ENCODE measurements around the gene RHCE. TPM values are rescaled to one million over a fixed set of nuclear protein-coding genes. Genes with fewer than 3 reads are reported as not detected.
"Not testable (repeated sequence)": the region's sequence is repeated elsewhere in the genome, so short reads cannot be mapped to it uniquely, and the experiment has no call there.

The RHCE gene
- total and polyA plus RNA-seq, 5 donors from 2014 or later: 0.16 to 0.45 (median 0.31) TPM; not detected in 1

GRCh38 chr1:25369241-25369640 lies 51.4 kb downstream of the RHCE start:
- Mint-ChIP-seq H3K4me3 (no peak overlapping the region), H3K36me3 (no peaks in the 10 kb centered on the region), H3K27me3 (no peaks in the 10 kb centered on the region), H3K9me3 (peaks cover 0 to 2% (median 0%) of the 10 kb centered on the region in 7 donors), H3K27ac (no peak overlapping the region), H3K4me1 (no peaks in the 10 kb centered on the region)
- no peaks in the 10 kb centered on the region for H3K4me1 ChIP-seq (ENCODE audit: control insufficient read depth, insufficient read depth, low read length, poor library complexity, severe bottlenecking)
- no peak overlapping the region for H3K27ac ChIP-seq (ENCODE audit: insufficient read depth, low read length, poor library complexity, severe bottlenecking)
- H3K9me3 ChIP-seq (ENCODE audit: control insufficient read depth in 2 of 2, low read length in 2 of 2): no peaks in the 10 kb centered on the region
- H3K27me3 ChIP-seq (ENCODE audit: control insufficient read depth, insufficient read depth, low read length): no peaks in the 10 kb centered on the region
- DNase-seq: no peak
- H3K4me3 ChIP-seq (ENCODE audit: low read depth, low read length): no peak overlapping the region
- H3K36me3 ChIP-seq (ENCODE audit: control insufficient read depth, insufficient read depth, low read length): no peaks in the 10 kb centered on the region
- no peak for ATAC-seq (ENCODE audit: low read depth in 2 of 2)

- H3K4me1 ChIP-seq (ENCODE audit: control insufficient read depth, insufficient read depth, low read length, poor library complexity, severe bottlenecking); H3K4me3 ChIP-seq (ENCODE audit: low read depth, low read length); H3K9me3 Mint-ChIP-seq; H3K9me3 ChIP-seq (ENCODE audit: control insufficient read depth in 2 of 2, low read length in 2 of 2); H3K27me3 Mint-ChIP-seq; DNase-seq; H3K27ac ChIP-seq (ENCODE audit: insufficient read depth, low read length, poor library complexity, severe bottlenecking); H3K27ac Mint-ChIP-seq; H3K4me3 Mint-ChIP-seq; H3K4me1 Mint-ChIP-seq; H3K27me3 ChIP-seq (ENCODE audit: control insufficient read depth, insufficient read depth, low read length): not testable (repeated sequence)
- peak; percentile 83 to 94 for ATAC-seq (ENCODE audit: low read depth in 2 of 2)
- peaks cover 16% of the 10 kb centered on the region for H3K36me3 Mint-ChIP-seq
- peaks cover 34% of the 10 kb centered on the region for H3K36me3 ChIP-seq (ENCODE audit: control insufficient read depth, insufficient read depth, low read length)
Measured at GRCh38 chr1:25362634-25363559, 57.7 kb downstream of the RHCE start.

- H3K4me3 ChIP-seq (ENCODE audit: low read depth, low read length): no peak overlapping the region
- peaks cover 0 to 13% (median 9%) of the 10 kb centered on the region in 4 donors for H3K4me1 Mint-ChIP-seq
- H3K27ac ChIP-seq (ENCODE audit: insufficient read depth, low read length, poor library complexity, severe bottlenecking): no peak overlapping the region
- H3K4me1 ChIP-seq (ENCODE audit: control insufficient read depth, insufficient read depth, low read length, poor library complexity, severe bottlenecking): no peaks in the 10 kb centered on the region
- DNase-seq (no peak), ATAC-seq (ENCODE audit: low read depth in 2 of 2) (no peak)
- H3K27me3 ChIP-seq (ENCODE audit: control insufficient read depth, insufficient read depth, low read length): no peaks in the 10 kb centered on the region
- H3K4me3 Mint-ChIP-seq: no peak overlapping the region
- peaks cover 37% of the 10 kb centered on the region for H3K36me3 ChIP-seq (ENCODE audit: control insufficient read depth, insufficient read depth, low read length)
- H3K27ac Mint-ChIP-seq: peak overlapping the region in 2 of 3 donors; percentile 29 to 46
- no peaks in the 10 kb centered on the region for H3K9me3 Mint-ChIP-seq
- peaks cover 20% of the 10 kb centered on the region for H3K36me3 Mint-ChIP-seq
- H3K9me3 ChIP-seq (ENCODE audit: control insufficient read depth in 2 of 2, low read length in 2 of 2): no peaks in the 10 kb centered on the region
- H3K27me3 Mint-ChIP-seq: no peaks in the 10 kb centered on the region
Measured at GRCh38 chr1:25361901-25362300, 58.7 kb downstream of the RHCE start.

GRCh38 chr1:25360596-25361581 lies 59.7 kb downstream of the RHCE start:
- Histone ChIP-seq H3K36me3 (ENCODE audit: control insufficient read depth, insufficient read depth, low read length) (peaks cover 42% of the 10 kb centered on the region), H3K4me1 (ENCODE audit: control insufficient read depth, insufficient read depth, low read length, poor library complexity, severe bottlenecking) (peaks cover 8% of the 10 kb centered on the region), H3K27ac (ENCODE audit: insufficient read depth, low read length, poor library complexity, severe bottlenecking) (no peak overlapping the region), H3K9me3 (ENCODE audit: control insufficient read depth in 2 of 2, low read length in 2 of 2) (no peaks in the 10 kb centered on the region), H3K4me3 (ENCODE audit: low read depth, low read length) (no peak overlapping the region), H3K27me3 (ENCODE audit: control insufficient read depth, insufficient read depth, low read length) (no peaks in the 10 kb centered on the region)
- no peak overlapping the region for H3K4me3 Mint-ChIP-seq
- peaks cover 2 to 19% (median 17%) of the 10 kb centered on the region in 4 donors for H3K4me1 Mint-ChIP-seq
- ATAC-seq (ENCODE audit: low read depth in 2 of 2) (no peak), DNase-seq (no peak)
- no peaks in the 10 kb centered on the region for H3K9me3 Mint-ChIP-seq
- peaks cover 26% of the 10 kb centered on the region for H3K36me3 Mint-ChIP-seq
- no peaks in the 10 kb centered on the region for H3K27me3 Mint-ChIP-seq
- peak overlapping the region in 1 of 3 donors; percentile 29 for H3K27ac Mint-ChIP-seq

GRCh38 chr1:25356848-25357247 lies 63.8 kb downstream of the RHCE start:
- no peaks in the 10 kb centered on the region for H3K27me3 Mint-ChIP-seq
- ATAC-seq (ENCODE audit: low read depth in 2 of 2) (peak; percentile 40 to 50), DNase-seq (no peak)
- Histone ChIP-seq H3K4me3 (ENCODE audit: low read depth, low read length) (no peak overlapping the region), H3K27me3 (ENCODE audit: control insufficient read depth, insufficient read depth, low read length) (no peaks in the 10 kb centered on the region), H3K4me1 (ENCODE audit: control insufficient read depth, insufficient read depth, low read length, poor library complexity, severe bottlenecking) (peaks cover 10% of the 10 kb centered on the region), H3K36me3 (ENCODE audit: control insufficient read depth, insufficient read depth, low read length) (peaks cover 69% of the 10 kb centered on the region), H3K9me3 (ENCODE audit: control insufficient read depth in 2 of 2, low read length in 2 of 2) (no peaks in the 10 kb centered on the region), H3K27ac (ENCODE audit: insufficient read depth, low read length, poor library complexity, severe bottlenecking) (peak overlapping the region; percentile 53)
- H3K36me3 Mint-ChIP-seq: peaks cover 26% of the 10 kb centered on the region
- H3K27ac Mint-ChIP-seq: peak overlapping the region; percentile 72 to 95 (median 81)
- H3K4me3 Mint-ChIP-seq: no peak overlapping the region
- peaks cover 11 to 28% (median 26%) of the 10 kb centered on the region in 4 donors for H3K4me1 Mint-ChIP-seq
- no peaks in the 10 kb centered on the region for H3K9me3 Mint-ChIP-seq

GRCh38 chr1:25356441-25356840 lies 64.2 kb downstream of the RHCE start:
- no peak overlapping the region for H3K4me3 ChIP-seq (ENCODE audit: low read depth, low read length)
- DNase-seq (no peak), ATAC-seq (ENCODE audit: low read depth in 2 of 2) (no peak)
- H3K4me1 ChIP-seq (ENCODE audit: control insufficient read depth, insufficient read depth, low read length, poor library complexity, severe bottlenecking): peaks cover 10% of the 10 kb centered on the region
- no peaks in the 10 kb centered on the region for H3K27me3 ChIP-seq (ENCODE audit: control insufficient read depth, insufficient read depth, low read length)
- Mint-ChIP-seq H3K36me3 (peaks cover 22% of the 10 kb centered on the region), H3K4me1 (peaks cover 13 to 28% (median 23%) of the 10 kb centered on the region in 4 donors), H3K27ac (peak overlapping the region; percentile 27 to 99 (median 72)), H3K4me3 (no peak overlapping the region), H3K9me3 (no peaks in the 10 kb centered on the region), H3K27me3 (no peaks in the 10 kb centered on the region)
- no peaks in the 10 kb centered on the region for H3K9me3 ChIP-seq (ENCODE audit: control insufficient read depth in 2 of 2, low read length in 2 of 2)
- peak overlapping the region; percentile 53 for H3K27ac ChIP-seq (ENCODE audit: insufficient read depth, low read length, poor library complexity, severe bottlenecking)
- H3K36me3 ChIP-seq (ENCODE audit: control insufficient read depth, insufficient read depth, low read length): peaks cover 66% of the 10 kb centered on the region

- Mint-ChIP-seq H3K9me3 (no peaks in the 10 kb centered on the region), H3K4me1 (peaks cover 13 to 28% (median 22%) of the 10 kb centered on the region in 4 donors), H3K27me3 (no peaks in the 10 kb centered on the region), H3K36me3 (peaks cover 18% of the 10 kb centered on the region), H3K4me3 (no peak overlapping the region), H3K27ac (peak overlapping the region; percentile 27 to 99 (median 72))
- peak in 1 of 2 donors; percentile 35 for ATAC-seq (ENCODE audit: low read depth in 2 of 2)
- Histone ChIP-seq H3K4me3 (ENCODE audit: low read depth, low read length) (no peak overlapping the region), H3K4me1 (ENCODE audit: control insufficient read depth, insufficient read depth, low read length, poor library complexity, severe bottlenecking) (peaks cover 10% of the 10 kb centered on the region), H3K27me3 (ENCODE audit: control insufficient read depth, insufficient read depth, low read length) (no peaks in the 10 kb centered on the region), H3K27ac (ENCODE audit: insufficient read depth, low read length, poor library complexity, severe bottlenecking) (peak overlapping the region; percentile 53), H3K36me3 (ENCODE audit: control insufficient read depth, insufficient read depth, low read length) (peaks cover 66% of the 10 kb centered on the region), H3K9me3 (ENCODE audit: control insufficient read depth in 2 of 2, low read length in 2 of 2) (no peaks in the 10 kb centered on the region)
- peak in 1 of 3 donors; percentile 73 for DNase-seq
Measured at GRCh38 chr1:25355841-25356395, 64.7 kb downstream of the RHCE start.

Data from CD4-positive, CD25-positive, alpha-beta regulatory T cell (primary cell).